A549 (cell line): ENCODE data around the gene ARF4. TPM values are rescaled to one million over a fixed set of nuclear protein-coding genes. Genes with fewer than 3 reads are reported as not detected.

Source experiments
- ATAC-seq, 2 experiments: fragments of 200-7000 bp in 1 of 2; fragments of >200 bp in 1 of 2; cut with Nextera tagmentation in 1 of 2; cut with Tn5 transposase in 1 of 2; 3 replicates each; pipeline versions ENCODE4 v1.8.0 to v1.9.1; 2018 to 2020; ENCODE audit warnings: mild to moderate bottlenecking in 1 of 2, moderate library complexity in 1 of 2
- CTCF ChIA-PET: fragments of 300-600 bp; sonication (Branson Sonifier 250); formaldehyde crosslinking; extraction: SDS; loops from one replicate; lab custom pipeline; 2021; ENCODE audit warnings: antibody characterized with exemption, inconsistent platforms; lab: Yijun Ruan, JAX
- POLR2A ChIA-PET: fragments of 350-600 bp; formaldehyde crosslinking; extraction: SDS; loops from one replicate; lab custom pipeline; 2021; ENCODE audit warnings: antibody characterized with exemption, inconsistent platforms; lab: Yijun Ruan, JAX
- DNase-seq, 2 experiments: peaks; one replicate each; pipeline versions ENCODE4 v3.0.0 to v3.0.0-alpha.2; 2011 to 2016; ENCODE audit warnings: low read depth in 1 of 2, low spot score in 1 of 2
- FAIRE-seq: peaks from 2 replicates; lab custom pipeline; 2011; peaks lifted over from hg19 to GRCh38; lab: Jason Lieb, UNC
- H3K27ac ChIP-seq, 2 experiments: fragments of >200 bp; sonication (Bioruptor Twin); formaldehyde crosslinking; 3 replicates each; pipeline ENCODE4 v1.5.1; 2016 to 2017
- H3K4me1 ChIP-seq: fragments of >200 bp; sonication (Bioruptor Twin); formaldehyde crosslinking; 3 replicates; pipeline ENCODE4 v1.6.1; 2016
- H3K4me2 ChIP-seq: fragments of >200 bp; sonication (Bioruptor Twin); formaldehyde crosslinking; 3 replicates; pipeline ENCODE4 v1.6.1; 2016
- H3K4me3 ChIP-seq: fragments of >200 bp; sonication (Bioruptor Twin); formaldehyde crosslinking; 3 replicates; pipeline ENCODE4 v1.5.1; 2016
- H3K9me3 ChIP-seq: fragments of >200 bp; sonication (Bioruptor Twin); formaldehyde crosslinking; 3 replicates; pipeline ENCODE4 v1.6.1; 2016
- ATOH8 ChIP-seq: fragments of 250-450 bp; sonication (Bioruptor Pico); IDR thresholded peaks from 2 replicates; pipeline ENCODE4 v1.5.0; 2020; ENCODE audit warnings: low read depth, mild to moderate bottlenecking, moderate library complexity
- BCL3 ChIP-seq: fragments of >200 bp; sonication (Bioruptor Twin); formaldehyde crosslinking; IDR thresholded peaks from 3 replicates; pipeline ENCODE4 v1.6.1; 2016
- CBX8 ChIP-seq: fragments of 200-600 bp; sonication (generic); IDR thresholded peaks from 2 replicates; pipeline ENCODE4 v1.6.1; 2016
- CEBPB ChIP-seq, 2 experiments: fragments of >200 bp in 1 of 2; sonication (Bioruptor Twin) in 1 of 2; formaldehyde crosslinking in 1 of 2; IDR thresholded peaks; 2 replicates each; pipeline ENCODE4 v1.6.1; 2012 to 2016
- EHMT2 ChIP-seq: fragments of 200-600 bp; sonication (generic); IDR thresholded peaks from 2 replicates; pipeline ENCODE4 v1.6.1; 2016; ENCODE audit warnings: antibody characterized with exemption, low read depth, mild to moderate bottlenecking, moderate library complexity
- ESRRA ChIP-seq: fragments of 150-350 bp; IDR thresholded peaks from 2 replicates; pipeline ENCODE4 v1.6.1; 2014; ENCODE audit warnings: mild to moderate bottlenecking, low read length, borderline replicate concordance
- GATA3 ChIP-seq: IDR thresholded peaks from 2 replicates; pipeline ENCODE4 v1.6.1; 2012; ENCODE audit warnings: borderline replicate concordance
- HDAC2 ChIP-seq: fragments of 200-600 bp; sonication (generic); IDR thresholded peaks from 2 replicates; pipeline ENCODE4 v1.6.1; 2016
- HEYL ChIP-seq: fragments of 250-450 bp; sonication (Bioruptor Pico); IDR thresholded peaks from 2 replicates; pipeline ENCODE4 v1.8.0; 2021; ENCODE audit warnings: mild to moderate bottlenecking, moderate library complexity
- HMGXB4 ChIP-seq: fragments of 250-450 bp; sonication (Bioruptor Pico); IDR thresholded peaks from 2 replicates; pipeline ENCODE4 v1.5.0; 2021; ENCODE audit warnings: mild to moderate bottlenecking, moderate library complexity, borderline replicate concordance
- HOXA7 ChIP-seq: fragments of 250-450 bp; sonication (Bioruptor Pico); IDR thresholded peaks from 2 replicates; pipeline ENCODE4 v1.5.0; 2020; ENCODE audit warnings: mild to moderate bottlenecking, moderate library complexity
- HOXB5 ChIP-seq: fragments of 250-450 bp; sonication (Bioruptor Pico); IDR thresholded peaks from 2 replicates; pipeline ENCODE4 v1.5.0; 2020; ENCODE audit warnings: mild to moderate bottlenecking, moderate library complexity
- JUN ChIP-seq, 2 experiments: fragments of >200 bp; sonication (Bioruptor Twin); formaldehyde crosslinking; IDR thresholded peaks; 2 replicates in 1 of 2; 3 replicates in 1 of 2; pipeline ENCODE4 v1.6.1; 2016 to 2017
- KDM1A ChIP-seq: fragments of 200-600 bp; sonication (generic); IDR thresholded peaks from 2 replicates; pipeline ENCODE4 v1.6.1; 2016; ENCODE audit warnings: low read depth, mild to moderate bottlenecking
- MAZ ChIP-seq: fragments of 150-350 bp; IDR thresholded peaks from 2 replicates; pipeline ENCODE4 v1.6.1; 2014; ENCODE audit warnings: antibody characterized with exemption, low read depth, low read length, borderline replicate concordance
- NR3C1 ChIP-seq: fragments of >200 bp; sonication (Bioruptor Twin); formaldehyde crosslinking; IDR thresholded peaks from 3 replicates; pipeline ENCODE4 v1.6.1; 2017
- PBX3 ChIP-seq: IDR thresholded peaks from 2 replicates; pipeline ENCODE4 v1.6.1; 2012
- PHF8 ChIP-seq: fragments of 200-600 bp; sonication (generic); IDR thresholded peaks from 2 replicates; pipeline ENCODE4 v1.6.1; 2016; ENCODE audit warnings: low read depth, mild to moderate bottlenecking, antibody characterized with exemption, moderate library complexity, borderline replicate concordance
- POLR2A ChIP-seq: IDR thresholded peaks from 2 replicates; pipeline ENCODE4 v1.6.1; 2012; ENCODE audit warnings: mild to moderate bottlenecking, low read length
- POLR2AphosphoS2 ChIP-seq: conservative IDR thresholded peaks from 2 replicates; pipeline ENCODE4 v1.6.1; 2012; ENCODE audit warnings: low read length, improper control_type of control experiment, inconsistent platforms
- RAD21 ChIP-seq, 2 experiments: fragments of >200 bp in 1 of 2; sonication (Bioruptor Twin) in 1 of 2; formaldehyde crosslinking in 1 of 2; IDR thresholded peaks in 1 of 2; conservative IDR thresholded peaks in 1 of 2; 2 replicates in 1 of 2; 3 replicates in 1 of 2; pipeline ENCODE4 v1.6.1; 2012 to 2018; ENCODE audit warnings: inconsistent platforms in 1 of 2
- RFX5 ChIP-seq: fragments of 450-650 bp; IDR thresholded peaks from 2 replicates; pipeline ENCODE4 v1.7.1; 2014; ENCODE audit warnings: antibody characterized with exemption, mild to moderate bottlenecking, moderate library complexity
- USF2 ChIP-seq: fragments of 450-650 bp; IDR thresholded peaks from 2 replicates; pipeline ENCODE4 v1.6.1; 2014; ENCODE audit warnings: antibody characterized with exemption
- WGBS: methylation state at CpG from one replicate; pipeline ENCODE4 v1.1.6; 2017; ENCODE audit errors: missing lambda C conversion rate; 5-methylcytosine and 5-hydroxymethylcytosine counted together
- polyA plus RNA-seq, 4 experiments: library from polyadenylated mRNA; depleted of rRNA in 3 of 4; stranded (reverse); fragments of >200 nt; fragmentation: RNase III in 1 of 4; extraction: RNeasy Plus Mini Kit Qiagen cat#74134 plus additional on column Dnase treatment in 1 of 4; gene quantifications; 2 replicates in 3 of 4; 3 replicates in 1 of 4; pipeline ENCODE4 v1.2.3, GENCODE V29; 2011 to 2017

The ARF4 gene
- polyA plus RNA-seq, 2 of the 4 experiments (the other 2 are of a cell fraction) = 129 to 262 TPM

- no peak for FAIRE-seq
- CTCF ChIA-PET = no interaction called here
- no peak for TF ChIP-seq USF2
- no peak for TF ChIP-seq ATOH8 (CRISPR knock-in tag)
- TF ChIP-seq, all 56 proteins: peak for 0
- POLR2A ChIA-PET = no interaction called here
- DNase-seq (no peak), ATAC-seq (no peak)
- H3K9me3 ChIP-seq = no peaks in the 10 kb centered on the region
- 92% methylated on average over 2 of the region's 2 CpGs for WGBS
- H3K4me2 ChIP-seq = no peak overlapping the region
- no peaks in the 10 kb centered on the region for H3K4me1 ChIP-seq
- no peak overlapping the region for H3K4me3 ChIP-seq
- no peak overlapping the region for H3K27ac ChIP-seq
These were observed 7.8 kb upstream of the ARF4 start for GRCh38 chr3:57604971-57605370.

GRCh38 chr3:57600195-57600594, 3.1 kb upstream of the ARF4 start:
- Histone ChIP-seq H3K9me3 (no peaks in the 10 kb centered on the region), H3K4me2 (no peak overlapping the region), H3K4me1 (peaks cover 6% of the 10 kb centered on the region; the same call in 1 of the 3 replicates), H3K4me3 (no peak overlapping the region), H3K27ac (no peak overlapping the region)
- TF ChIP-seq CBX8 (no peak), POLR2AphosphoS2 (no peak), CEBPB (IDR thresholded peaks at IDR 0.05) (no peak), MAZ (no peak), BCL3 (no peak), RFX5 (no peak), PBX3 (no peak), RAD21 (conservative IDR thresholded peaks at IDR 0.05 in 1 of 2, IDR thresholded peaks at IDR 0.05 in 1 of 2) (no peak), PHF8 (no peak), NR3C1 (no peak), ESRRA (no peak), ATOH8 (CRISPR knock-in tag) (no peak), HOXA7 (no peak), HDAC2 (no peak), POLR2A (no peak)
- ATAC-seq (no peak), FAIRE-seq (no peak), DNase-seq (no peak)
- CTCF ChIA-PET = interaction anchor here (0.6 kb wide), 1 partner anchor 66 kb away, joined by 4 read pairs; no protein-coding TSS in a partner anchor
- WGBS = 94% methylated on average over 2 of the region's 2 CpGs
- POLR2A ChIA-PET = no interaction called here

- H3K4me3 ChIP-seq = peak overlapping the region; percentile 66
- ATAC-seq (no peak), FAIRE-seq (no peak), DNase-seq (no peak)
- ChIA-PET POLR2A (no interaction called here), CTCF (interaction anchor here (0.6 kb wide), 2 partner anchors 243 to 259 kb away, joined by 3 to 5 read pairs; no protein-coding TSS in a partner anchor)
- H3K4me2 ChIP-seq = peak overlapping the region; percentile 71
- TF ChIP-seq HMGXB4 (no peak), EHMT2 (no peak), KDM1A (no peak), ESRRA (no peak), PHF8 (no peak), HEYL (no peak), PBX3 (no peak), JUN (IDR thresholded peaks at IDR 0.05) (no peak), GATA3 (no peak), HOXB5 (CRISPR knock-in tag) (no peak)
- WGBS = 85% methylated on average over 5 of the region's 5 CpGs
- peaks cover 15% of the 10 kb centered on the region; the same call in 2 of the 3 replicates for H3K4me1 ChIP-seq
- peak overlapping the region; percentile 88 to 96 for H3K27ac ChIP-seq
- H3K9me3 ChIP-seq = no peaks in the 10 kb centered on the region
These were observed 1.7 kb upstream of the ARF4 start for GRCh38 chr3:57598765-57599360.
